H1 (cell line): ENCODE data around the gene TTC4. TPM values are rescaled to one million over a fixed set of nuclear protein-coding genes. Genes with fewer than 3 reads are reported as not detected.

Source experiments
- CTCF ChIA-PET: fragments of 300-600 bp; sonication (Branson Sonifier 250); formaldehyde crosslinking; loops from one replicate; lab custom pipeline; 2021; ENCODE audit not compliant: partially characterized antibody; lab: Charles Lee
- POLR2A ChIA-PET: fragments of 300-600 bp; sonication (Branson Sonifier 250); formaldehyde crosslinking; loops from one replicate; lab custom pipeline; 2021; ENCODE audit warnings: inconsistent platforms; ENCODE audit not compliant: partially characterized antibody; lab: Charles Lee
- DNase-seq, 2 experiments: peaks; one replicate each; pipeline versions ENCODE4 v3.0.0 to v3.0.0-alpha.2; 2010 to 2022; ENCODE audit warnings: low spot score in 2 of 2, low read depth in 1 of 2, mixed read lengths in 1 of 2
- FAIRE-seq: peaks from 2 replicates; lab custom pipeline; 2011; peaks lifted over from hg19 to GRCh38; lab: Jason Lieb, UNC
- H2AFZ ChIP-seq: 2 replicates; pipeline ENCODE4 v1.8.1; 2012; ENCODE audit warnings: low read length, inconsistent platforms
- H2AK5ac ChIP-seq: 2 replicates; pipeline ENCODE4 v1.6.1; 2013; ENCODE audit warnings: low read depth, low read length
- H2BK120ac ChIP-seq: replicated peaks from 2 replicates; pipeline ENCODE3; 2013; ENCODE audit warnings: low read depth, low read length, inconsistent platforms
- H2BK12ac ChIP-seq: 2 replicates; pipeline ENCODE4 v1.6.1; 2013; ENCODE audit warnings: low read depth, low read length
- H2BK15ac ChIP-seq: 2 replicates; pipeline ENCODE4 v1.6.1; 2013; ENCODE audit warnings: low read length
- H2BK20ac ChIP-seq: 2 replicates; pipeline ENCODE4 v1.6.1; 2013; ENCODE audit warnings: low read length
- H2BK5ac ChIP-seq: 2 replicates; pipeline ENCODE4 v1.6.1; 2013; ENCODE audit warnings: low read depth, low read length
- H3K14ac ChIP-seq: 2 replicates; pipeline ENCODE4 v1.6.1; 2013; ENCODE audit warnings: inconsistent platforms; ENCODE audit not compliant: insufficient read length
- H3K18ac ChIP-seq: 2 replicates; pipeline ENCODE4 v1.6.1; 2013; ENCODE audit warnings: low read length; ENCODE audit errors: extremely low read depth
- H3K23ac ChIP-seq: 2 replicates; pipeline ENCODE4 v1.6.1; 2013; ENCODE audit warnings: inconsistent platforms; ENCODE audit not compliant: insufficient read length
- H3K23me2 ChIP-seq: 2 replicates; pipeline ENCODE4 v1.6.1; 2013; ENCODE audit warnings: low read depth, low read length
- H3K27ac ChIP-seq: 2 replicates; pipeline ENCODE4 v1.6.1; 2011; ENCODE audit warnings: low read depth, low read length, inconsistent platforms
- H3K27me3 ChIP-seq, 4 experiments: replicated peaks in 1 of 4; 1 replicate in 1 of 4; 2 replicates in 3 of 4; pipeline versions ENCODE4 v1.6.1 to v1.8.1; 2011 to 2013; ENCODE audit warnings: low read length in 3 of 4, mild to moderate bottlenecking in 3 of 4, inconsistent platforms in 2 of 4, mixed read lengths in 2 of 4, moderate library complexity in 1 of 4; ENCODE audit not compliant: control insufficient read depth in 3 of 4, insufficient read depth in 3 of 4; ENCODE audit errors: extremely low read depth in 1 of 4
- H3K36me3 ChIP-seq, 4 experiments: 2 replicates each; pipeline versions ENCODE4 v1.6.1 to v1.8.1; 2011 to 2013; ENCODE audit warnings: mild to moderate bottlenecking in 4 of 4, low read length in 3 of 4, moderate library complexity in 2 of 4, control low read depth in 1 of 4, inconsistent platforms in 1 of 4; ENCODE audit not compliant: insufficient read depth in 4 of 4, control insufficient read depth in 2 of 4
- H3K4ac ChIP-seq: replicated peaks from 2 replicates; pipeline ENCODE3; 2013; ENCODE audit warnings: low read length, low read depth, mixed read lengths, inconsistent platforms; ENCODE audit not compliant: insufficient read length
- H3K4me1 ChIP-seq, 4 experiments: replicated peaks in 1 of 4; 1 replicate in 1 of 4; 2 replicates in 3 of 4; pipeline versions ENCODE4 v1.6.1 to v1.8.1; 2011 to 2013; ENCODE audit warnings: low read length in 3 of 4, inconsistent platforms in 2 of 4, mixed read lengths in 1 of 4; ENCODE audit not compliant: insufficient read depth in 4 of 4, control insufficient read depth in 3 of 4
- H3K4me2 ChIP-seq, 2 experiments: 2 replicates each; pipeline versions ENCODE4 v1.6.1 to v1.8.1; 2011 to 2013; ENCODE audit warnings: low read depth in 2 of 2, low read length in 2 of 2, control low read depth in 1 of 2, inconsistent platforms in 1 of 2, mild to moderate bottlenecking in 1 of 2; ENCODE audit not compliant: insufficient read depth in 1 of 2
- H3K4me3 ChIP-seq, 4 experiments: fragments of 200-600, 300-600 bp in 1 of 4; sonication (generic), shearing (Covaris generic), sonication (Bioruptor Twin) in 1 of 4; 2 replicates each; pipeline versions ENCODE4 v1.5.1 to v1.8.1; 2011 to 2016; ENCODE audit warnings: low read length in 4 of 4, low read depth in 3 of 4, control low read depth in 2 of 4, inconsistent platforms in 2 of 4, mild to moderate bottlenecking in 2 of 4, mixed read lengths in 1 of 4, moderate library complexity in 1 of 4; ENCODE audit not compliant: insufficient read depth in 2 of 4; ENCODE audit errors: extremely low read depth in 1 of 4
- H3K56ac ChIP-seq: replicated peaks from 2 replicates; pipeline ENCODE3; 2013; ENCODE audit warnings: low read depth, mild to moderate bottlenecking, mixed read lengths, low read length, inconsistent platforms; ENCODE audit not compliant: insufficient read length
- H3K79me1 ChIP-seq: 2 replicates; pipeline ENCODE4 v1.6.1; 2013; ENCODE audit warnings: low read depth, low read length, control low read depth
- H3K79me2 ChIP-seq, 2 experiments: 2 replicates each; pipeline versions ENCODE4 v1.6.1 to v1.8.1; 2012 to 2013; ENCODE audit warnings: low read length in 2 of 2, mild to moderate bottlenecking in 2 of 2, inconsistent platforms in 1 of 2; ENCODE audit not compliant: insufficient read depth in 2 of 2, control insufficient read depth in 1 of 2
- H3K9ac ChIP-seq, 4 experiments: replicated peaks in 1 of 4; 1 replicate in 1 of 4; 2 replicates in 3 of 4; pipeline versions ENCODE4 v1.6.1 to v1.8.1; 2011 to 2013; ENCODE audit warnings: low read depth in 3 of 4, low read length in 3 of 4, control low read depth in 2 of 4, mild to moderate bottlenecking in 2 of 4, moderate library complexity in 2 of 4, inconsistent platforms in 1 of 4; ENCODE audit errors: extremely low read depth in 1 of 4
- H3K9me3 ChIP-seq, 2 experiments: 2 replicates each; pipeline versions ENCODE4 v1.6.1 to v1.8.1; 2012 to 2013; ENCODE audit warnings: mild to moderate bottlenecking in 2 of 2, moderate library complexity in 2 of 2, control low read depth in 1 of 2, inconsistent platforms in 1 of 2, low read depth in 1 of 2, low read length in 1 of 2, mixed read lengths in 1 of 2; ENCODE audit not compliant: insufficient read depth in 2 of 2
- H4K20me1 ChIP-seq, 2 experiments: replicated peaks in 1 of 2; 2 replicates each; pipeline versions ENCODE3 to v1.8.1; 2011 to 2013; ENCODE audit warnings: inconsistent platforms in 2 of 2, low read length in 2 of 2, mild to moderate bottlenecking in 1 of 2; ENCODE audit not compliant: insufficient read depth in 2 of 2, control insufficient read depth in 1 of 2
- H4K5ac ChIP-seq: 2 replicates; pipeline ENCODE4 v1.6.1; 2013; ENCODE audit warnings: low read length, low read depth, mixed read lengths, inconsistent platforms; ENCODE audit not compliant: insufficient read length
- H4K8ac ChIP-seq: 2 replicates; pipeline ENCODE4 v1.8.0; 2013; ENCODE audit warnings: mild to moderate bottlenecking, moderate library complexity, low read length, inconsistent platforms; ENCODE audit not compliant: insufficient read depth; ENCODE audit errors: extremely low read depth
- H4K91ac ChIP-seq: replicated peaks from 2 replicates; pipeline ENCODE3; 2013; ENCODE audit warnings: low read length, mixed read lengths, inconsistent platforms; ENCODE audit not compliant: insufficient read length
- ATF3 ChIP-seq: IDR thresholded peaks from 2 replicates; pipeline ENCODE4 v1.6.1; 2011; ENCODE audit warnings: low read depth, mild to moderate bottlenecking, low read length; ENCODE audit not compliant: insufficient read depth
- FOSL1 ChIP-seq: IDR thresholded peaks from 2 replicates; pipeline ENCODE4 v1.6.1; 2011; ENCODE audit warnings: mild to moderate bottlenecking, low read depth, low read length, moderate library complexity; ENCODE audit not compliant: insufficient read depth
- GABPA ChIP-seq: IDR thresholded peaks from 2 replicates; pipeline ENCODE4 v1.6.1; 2011; ENCODE audit warnings: mild to moderate bottlenecking, low read length, moderate library complexity, borderline replicate concordance; ENCODE audit not compliant: insufficient read depth
- GTF2F1 ChIP-seq: IDR thresholded peaks from 2 replicates; pipeline ENCODE4 v1.6.1; 2012; ENCODE audit warnings: low read depth, low read length, improper control_type of control experiment, borderline replicate concordance
- KDM4A ChIP-seq: IDR thresholded peaks from one replicate; pipeline ENCODE4 v1.7.1; 2012; ENCODE audit warnings: low read depth, mild to moderate bottlenecking, moderate library complexity, low read length, inconsistent platforms; ENCODE audit not compliant: severe bottlenecking
- MAFK ChIP-seq: IDR thresholded peaks from 2 replicates; pipeline ENCODE4 v1.6.1; 2012; ENCODE audit warnings: low read depth, mild to moderate bottlenecking, improper control_type of control experiment, low read length
- NRF1 ChIP-seq: IDR thresholded peaks from 2 replicates; pipeline ENCODE4 v1.6.1; 2011; ENCODE audit warnings: mild to moderate bottlenecking, low read depth, low read length, improper control_type of control experiment
- POLR2A ChIP-seq, 2 experiments: IDR thresholded peaks; 1 replicate in 1 of 2; 2 replicates in 1 of 2; pipeline ENCODE4 v1.6.1; 2011; ENCODE audit warnings: low read depth in 2 of 2, low read length in 2 of 2, mild to moderate bottlenecking in 2 of 2; ENCODE audit errors: control extremely low read depth in 1 of 2
- RAD21 ChIP-seq, 2 experiments: IDR thresholded peaks in 1 of 2; conservative IDR thresholded peaks in 1 of 2; 2 replicates each; pipeline ENCODE4 v1.6.1; 2011; ENCODE audit warnings: low read depth in 2 of 2, low read length in 2 of 2, improper control_type of control experiment in 1 of 2, inconsistent platforms in 1 of 2, mild to moderate bottlenecking in 1 of 2, moderate library complexity in 1 of 2
- SIRT6 ChIP-seq: IDR thresholded peaks from one replicate; pipeline ENCODE4 v1.7.1; 2012; ENCODE audit warnings: low read length, inconsistent platforms
- SP2 ChIP-seq: IDR thresholded peaks from 2 replicates; pipeline ENCODE4 v1.6.1; 2012; ENCODE audit warnings: mild to moderate bottlenecking, low read length, inconsistent platforms
- TCF12 ChIP-seq: IDR thresholded peaks from 2 replicates; pipeline ENCODE4 v1.6.1; 2011; ENCODE audit warnings: low read depth, mild to moderate bottlenecking, low read length
- WGBS, 2 experiments: shearing (Covaris generic) in 1 of 2; methylation state at CpG; one replicate each; pipeline versions ENCODE4 v1.1.6 to v1.1.7; 2013 to 2015; ENCODE audit warnings: low lambda C conversion rate in 2 of 2, mixed read lengths in 2 of 2, inconsistent platforms in 1 of 2, low coverage in 1 of 2, missing lambda C conversion rate in 1 of 2; ENCODE audit not compliant: insufficient replicate concordance in 2 of 2, insufficient coverage in 1 of 2, insufficient read length in 1 of 2; ENCODE audit errors: extremely low coverage in 1 of 2, missing lambda C conversion rate in 1 of 2; 5-methylcytosine and 5-hydroxymethylcytosine counted together
- polyA plus RNA-seq, 7 experiments: library from polyadenylated mRNA; depleted of rRNA in 3 of 7; stranded (reverse) in 5 of 7; unstranded in 2 of 7; fragments of >200 nt in 5 of 7; fragments of 200-250 nt in 2 of 7; gene quantifications; 1 replicate in 5 of 7; 2 replicates in 1 of 7; 4 replicates in 1 of 7; pipeline versions ENCODE4 v1.2.1 to v1.2.3, GENCODE V29; 2011 to 2013; ENCODE audit warnings: missing spikeins in 2 of 7, mixed read lengths in 2 of 7
- total RNA-seq: library from RNA; stranded (reverse); fragmentation: NEBNext Ultra II Directional; extraction: Animal tissue kit (Norgen Biotek cat#: 25700); gene quantifications from 2 replicates; pipeline ENCODE4 v1.2.1, GENCODE V29; 2021

Gene TTC4
- total and polyA plus RNA-seq, 2 of the 8 experiments (the other 6 are each of a cell fraction or from before 2014, with no cell fraction given) = 21.0 to 25.1 TPM

GRCh38 chr1:54758678-54759348 lies 43.2 kb downstream of the TTC4 start:
- ChIA-PET POLR2A (no interaction called here), CTCF (interaction anchor here (2.2 kb wide), 1 partner anchor 33 kb away, joined by 12 read pairs; no protein-coding TSS in a partner anchor)
- Histone ChIP-seq H3K14ac (no peak overlapping the region), H2BK15ac (no peak overlapping the region), H3K23me2 (peaks cover 3% of the 10 kb centered on the region; the same call in 1 of the 2 replicates), H2BK120ac (no peak overlapping the region), H3K4me2 (no peak overlapping the region), H3K27me3 (no peaks in the 10 kb centered on the region), H3K4ac (no peak overlapping the region), H2BK12ac (no peak overlapping the region), H4K20me1 (peaks cover 0 to 1% of the 10 kb centered on the region in 2 experiments), H2AFZ (no peak overlapping the region), H2BK5ac (no peak overlapping the region), H4K8ac (no peak overlapping the region), H3K4me3 (no peak overlapping the region), H3K9ac (no peak overlapping the region; a peak in 1 of 7 replicates), H3K56ac (no peak overlapping the region), H2AK5ac (no peak overlapping the region), H3K79me2 (peaks cover 0 to 12% of the 10 kb centered on the region in 2 experiments; a peak in 2 of 4 replicates), H4K5ac (no peak overlapping the region), H3K9me3 (no peaks in the 10 kb centered on the region)
- no peak for TF ChIP-seq NRF1
- no peak for TF ChIP-seq SP2
- no peak for TF ChIP-seq SIRT6
- TF ChIP-seq ATF3 = no peak
- TF ChIP-seq TCF12 = no peak
- no peak for TF ChIP-seq POLR2A (IDR thresholded peaks at IDR 0.05; ENCODE audit: control extremely low read depth in 1 of 2, low read depth in 2 of 2, low read length in 2 of 2)
- no peak for TF ChIP-seq GTF2F1
- TF ChIP-seq RAD21 (IDR thresholded peaks at IDR 0.05 in 1 of 2, conservative IDR thresholded peaks at IDR 0.05 in 1 of 2; ENCODE audit: low read depth in 2 of 2, low read length in 2 of 2) = no peak
- TF ChIP-seq KDM4A = no peak
- TF ChIP-seq MAFK = no peak
- no peak for TF ChIP-seq FOSL1
- TF ChIP-seq GABPA = no peak
- TF ChIP-seq, all 59 proteins: peak for 0
- H3K4me1 ChIP-seq = no peaks in the 10 kb centered on the region; a peak in 3 of 7 replicates
- FAIRE-seq = no peak
- no peak overlapping the region for H2BK20ac ChIP-seq
- H3K23ac ChIP-seq = no peak overlapping the region
- 0 out of 2 replicates have a peak, but pooled peaks cover under 1% of the 10 kb centered on the region for H3K79me1 ChIP-seq
- no peak for DNase-seq
- peaks cover 4 to 15% (median 7%) of the 10 kb centered on the region in 4 experiments; a peak in 6 of 8 replicates for H3K36me3 ChIP-seq
- H3K18ac ChIP-seq = no peak overlapping the region
- no peak overlapping the region for H4K91ac ChIP-seq
- 91% methylated on average over 20 of the region's 20 CpGs; no CpG with 5 or more reads in 1 of the 2 experiments for WGBS, 2 experiments
- no peak overlapping the region for H3K27ac ChIP-seq
